GM12878 (cell line): ENCODE data around the gene DDIT4. TPM values are rescaled to one million over a fixed set of nuclear protein-coding genes. Genes with fewer than 3 reads are reported as not detected.

ENCODE experiments used
- ATAC-seq: fragments of 200-7000 bp; cut with Tn5 transposase; 3 replicates; pipeline ENCODE4 v1.9.1; 2020; ENCODE audit warnings: mild to moderate bottlenecking, moderate library complexity
- BruUV-seq: library from RNA; stranded (reverse); fragments of 400-500 nt; replicated peaks from 2 replicates; lab custom pipeline; 2021; lab: Mats Ljungman, UMichigan
- CTCF ChIA-PET: fragments of 300-600 bp; sonication (Branson Sonifier 250); formaldehyde crosslinking; extraction: SDS; loops from one replicate; lab custom pipeline; 2021; ENCODE audit warnings: inconsistent platforms; lab: Yijun Ruan, JAX
- POLR2A ChIA-PET: fragments of 350-600 bp; formaldehyde crosslinking; extraction: SDS; loops from one replicate; lab custom pipeline; 2021; ENCODE audit warnings: inconsistent platforms; lab: Charles Lee
- RAD21 ChIA-PET: fragments of 300-600 bp; sonication (Branson Sonifier 250); formaldehyde crosslinking; loops from one replicate; lab custom pipeline; 2023; ENCODE audit warnings: antibody characterized with exemption; ENCODE audit not compliant: unreplicated experiment; lab: Charles Lee
- SMC1A ChIA-PET: fragments of 300-600 bp; sonication (Branson Sonifier 250); formaldehyde crosslinking; loops from one replicate; lab custom pipeline; 2023; ENCODE audit not compliant: unreplicated experiment, uncharacterized antibody; lab: Charles Lee
- DNase-seq: peaks from one replicate; pipeline ENCODE4 v3.0.0-alpha.2; 2011; ENCODE audit warnings: low read depth, low spot score
- FAIRE-seq: peaks from 3 replicates; lab custom pipeline; 2011; peaks lifted over from hg19 to GRCh38; lab: Jason Lieb, UNC
- H2AFZ ChIP-seq: 2 replicates; pipeline ENCODE4 v1.6.0; 2011; ENCODE audit warnings: low read depth, low read length, control low read depth; ENCODE audit not compliant: control insufficient read depth
- H3K27ac ChIP-seq: 2 replicates; pipeline ENCODE4 v1.5.1; 2011; ENCODE audit warnings: control low read depth; ENCODE audit not compliant: control insufficient read depth, insufficient read depth
- H3K27me3 ChIP-seq, 2 experiments: replicated peaks in 1 of 2; 2 replicates each; pipeline versions ENCODE4 v1.6.0 to v1.6.1; 2011; ENCODE audit warnings: low read length in 1 of 2; ENCODE audit not compliant: control insufficient read depth in 2 of 2, insufficient read depth in 2 of 2
- H3K36me3 ChIP-seq, 2 experiments: 2 replicates each; pipeline ENCODE4 v1.5.1; 2011; ENCODE audit warnings: low read length in 1 of 2; ENCODE audit not compliant: control insufficient read depth in 2 of 2, insufficient read depth in 2 of 2
- H3K4me1 ChIP-seq: 2 replicates; pipeline ENCODE4 v1.6.1; 2011; ENCODE audit warnings: mild to moderate bottlenecking, low read length, moderate library complexity, mixed read lengths; ENCODE audit not compliant: control insufficient read depth, insufficient read depth
- H3K4me2 ChIP-seq: 2 replicates; pipeline ENCODE4 v1.6.0; 2011; ENCODE audit warnings: control low read depth; ENCODE audit not compliant: control insufficient read depth, insufficient read depth
- H3K4me3 ChIP-seq: fragments of 200-600 bp; sonication (generic); 2 replicates; pipeline ENCODE4 v1.5.1; 2016
- H3K79me2 ChIP-seq: 2 replicates; pipeline ENCODE4 v1.6.0; 2011; ENCODE audit warnings: low read length; ENCODE audit not compliant: control insufficient read depth, insufficient read depth
- H3K9ac ChIP-seq: 2 replicates; pipeline ENCODE4 v1.8.0; 2011; ENCODE audit warnings: low read length, control low read depth, mixed read lengths; ENCODE audit not compliant: control insufficient read depth, insufficient read depth
- H3K9me3 ChIP-seq: replicated peaks from 3 replicates; pipeline ENCODE4 v1.5.1; 2011; ENCODE audit warnings: mild to moderate bottlenecking, low read length; ENCODE audit not compliant: control insufficient read depth, insufficient read depth
- H4K20me1 ChIP-seq: 2 replicates; pipeline ENCODE4 v1.6.0; 2011; ENCODE audit not compliant: control insufficient read depth, insufficient read depth
- BACH1 ChIP-seq: fragments of 450-650 bp; IDR thresholded peaks from 2 replicates; pipeline ENCODE4 v1.6.1; 2017; ENCODE audit warnings: mild to moderate bottlenecking, borderline replicate concordance
- CBFB ChIP-seq: IDR thresholded peaks from 2 replicates; pipeline ENCODE4 v1.6.1; 2016; ENCODE audit warnings: antibody characterized with exemption, low read depth
- CHD4 ChIP-seq: fragments of 200-600 bp; sonication (generic); IDR thresholded peaks from 2 replicates; pipeline ENCODE4 v1.6.1; 2016; ENCODE audit warnings: mild to moderate bottlenecking
- CREB1 ChIP-seq: IDR thresholded peaks from 2 replicates; pipeline ENCODE4 v1.6.1; 2012; ENCODE audit warnings: low read depth, mild to moderate bottlenecking, inconsistent platforms
- HDAC6 ChIP-seq: fragments of 200-600 bp; sonication (generic); IDR thresholded peaks from one replicate; pipeline ENCODE4 v1.8.0; 2017; ENCODE audit warnings: antibody characterized with exemption; ENCODE audit not compliant: unreplicated experiment
- HDGF ChIP-seq: fragments of 450-650 bp; IDR thresholded peaks from 2 replicates; pipeline ENCODE4 v1.6.1; 2016; ENCODE audit warnings: antibody characterized with exemption
- IKZF1 ChIP-seq: fragments of 450-650 bp; conservative IDR thresholded peaks from 2 replicates; pipeline ENCODE4 v1.6.1; 2017; ENCODE audit warnings: antibody characterized with exemption, mild to moderate bottlenecking
- IKZF2 ChIP-seq, 2 experiments: fragments of 450-650 bp; IDR thresholded peaks; 2 replicates each; pipeline ENCODE4 v1.6.1; 2017; ENCODE audit warnings: mild to moderate bottlenecking in 2 of 2, moderate library complexity in 2 of 2
- NFIC ChIP-seq: IDR thresholded peaks from 2 replicates; pipeline ENCODE4 v1.6.1; 2012; ENCODE audit warnings: low read depth, mild to moderate bottlenecking, inconsistent platforms, low read length, moderate library complexity
- PML ChIP-seq: IDR thresholded peaks from 2 replicates; pipeline ENCODE4 v1.6.1; 2012; ENCODE audit warnings: low read length, inconsistent platforms
- RAD21 ChIP-seq: IDR thresholded peaks from 2 replicates; pipeline ENCODE4 v1.6.1; 2011; ENCODE audit warnings: mild to moderate bottlenecking, low read depth, low read length, moderate library complexity; ENCODE audit not compliant: insufficient read depth
- SMAD5 ChIP-seq: IDR thresholded peaks from 2 replicates; pipeline ENCODE4 v1.6.1; 2016; ENCODE audit warnings: antibody characterized with exemption, low read depth
- SP1 ChIP-seq: IDR thresholded peaks from one replicate; pipeline ENCODE4 v1.6.1; 2011; ENCODE audit warnings: low read depth, low read length
- ZBED1 ChIP-seq: IDR thresholded peaks from 2 replicates; pipeline ENCODE4 v1.6.1; 2016; ENCODE audit warnings: borderline replicate concordance
- WGBS: methylation state at CpG from one replicate; pipeline ENCODE4 v1.1.6; 2016; ENCODE audit warnings: low lambda C conversion rate; ENCODE audit not compliant: insufficient replicate concordance, insufficient coverage; ENCODE audit errors: missing lambda C conversion rate; 5-methylcytosine and 5-hydroxymethylcytosine counted together
- in situ Hi-C: fragments of 300-500 bp; cut with MboI; formaldehyde crosslinking; loops from 9 replicates; pipeline ENCODE4 v1.14.3; 2018; ENCODE audit warnings: mixed read lengths
- intact Hi-C: fragments of 100-400 bp; cut with micrococcal nuclease; formaldehyde crosslinking; loops from one replicate; pipeline ENCODE4 v1.14.2; 2022; ENCODE audit not compliant: unreplicated experiment
- polyA plus RNA-seq, 11 experiments: library from polyadenylated mRNA; depleted of rRNA in 4 of 11; unstranded in 6 of 11; stranded (reverse) in 5 of 11; fragments of >200 nt; fragmentation: Nextera tagmentation in 4 of 11; fragmentation: Illumina TruSeq in 1 of 11; extraction: Ambion mirVana in 4 of 11; extraction: Trizol in 1 of 11; gene quantifications; 1 replicate in 1 of 11; 2 replicates in 10 of 11; pipeline versions ENCODE4 v1.2.1 to v1.2.3, GENCODE V29; 2011 to 2016; ENCODE audit warnings: inconsistent platforms in 2 of 11, missing spikeins in 2 of 11, low read depth in 1 of 11
- total RNA-seq, 4 experiments: library from RNA; depleted of rRNA in 3 of 4; stranded (reverse); fragments of >200 nt in 3 of 4; fragmentation: Illumina TruSeq in 1 of 4; extraction: Trizol in 1 of 4; gene quantifications; 2 replicates each; pipeline versions ENCODE4 v1.2.1 to v1.2.3, GENCODE V29; 2013 to 2021
- TF ChIP-seq, protein P1 (sequence below), 3 experiments: IDR thresholded peaks in 2 of 3; conservative IDR thresholded peaks in 1 of 3; 2 replicates each; pipeline ENCODE4 v1.5.1; 2011; ENCODE audit warnings: low read depth in 3 of 3, low read length in 3 of 3, mild to moderate bottlenecking in 3 of 3, control low read depth in 2 of 3, moderate library complexity in 2 of 3, inconsistent platforms in 1 of 3, mixed read lengths in 1 of 3; ENCODE audit not compliant: control insufficient read depth in 2 of 3, insufficient read depth in 1 of 3; ENCODE audit errors: extremely low read depth in 1 of 3
- TF ChIP-seq, protein P2 (sequence below): fragments of 450-650 bp; IDR thresholded peaks from 2 replicates; pipeline ENCODE4 v1.6.1; 2016; ENCODE audit warnings: mild to moderate bottlenecking
- TF ChIP-seq, protein P3 (sequence below): fragments of 450-650 bp; conservative IDR thresholded peaks from 2 replicates; pipeline ENCODE4 v1.6.1; 2017; ENCODE audit warnings: mild to moderate bottlenecking, moderate library complexity

DDIT4 gene
- total and polyA plus RNA-seq, 10 of the 15 experiments (the other 5 are each of a cell fraction or from before 2014, with no cell fraction given) = 2.1 to 277 (median 183) TPM

DNA sequence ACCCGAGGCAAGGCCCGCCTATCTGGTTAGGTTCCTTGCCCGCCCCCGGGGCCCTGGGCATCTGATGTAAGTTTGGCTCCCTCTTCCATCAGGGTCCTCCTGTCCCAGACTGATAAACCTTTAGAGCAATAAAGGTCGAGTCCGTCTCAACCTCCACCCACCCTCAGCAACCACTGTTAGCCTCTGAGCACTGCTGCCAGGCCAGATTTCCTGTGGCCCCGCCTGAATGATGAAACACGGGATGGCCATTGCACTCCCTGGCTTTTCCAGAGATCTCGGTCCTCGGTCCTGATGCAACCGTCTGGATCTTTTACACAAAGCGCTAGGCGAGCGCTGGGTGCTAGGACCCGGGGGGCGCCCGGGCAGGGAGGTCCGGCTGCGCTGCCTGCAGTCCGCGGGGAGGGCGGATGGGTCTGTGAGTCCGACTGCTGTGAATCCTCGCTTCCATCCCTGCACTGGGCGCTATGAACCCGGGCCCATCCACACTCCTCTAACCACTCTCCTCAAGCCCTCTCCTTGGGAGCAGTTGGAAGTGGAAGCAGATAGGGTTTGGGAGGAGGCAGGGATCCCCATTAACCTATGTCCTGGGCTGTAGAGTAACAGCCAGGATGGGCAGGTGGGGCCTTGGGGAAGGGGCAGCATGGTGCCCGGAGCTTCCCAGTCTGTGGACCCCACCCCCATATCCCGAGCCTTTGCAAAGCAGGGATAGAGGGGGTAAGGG lies 875 bp upstream of the DDIT4 start (continued):
- TF ChIP-seq RAD21 (peak; percentile 27; the same call in 1 of the 2 replicates), PML (no peak), HDGF (no peak), BACH1 (peak; percentile 37; the same call in 1 of the 2 replicates), NFIC (no peak), CBFB (peak; percentile 40; the same call in 1 of the 2 replicates), SP1 (peak; percentile 66), SMAD5 (no peak)
- TF ChIP-seq, all 136 proteins: peak for 44

DNA sequence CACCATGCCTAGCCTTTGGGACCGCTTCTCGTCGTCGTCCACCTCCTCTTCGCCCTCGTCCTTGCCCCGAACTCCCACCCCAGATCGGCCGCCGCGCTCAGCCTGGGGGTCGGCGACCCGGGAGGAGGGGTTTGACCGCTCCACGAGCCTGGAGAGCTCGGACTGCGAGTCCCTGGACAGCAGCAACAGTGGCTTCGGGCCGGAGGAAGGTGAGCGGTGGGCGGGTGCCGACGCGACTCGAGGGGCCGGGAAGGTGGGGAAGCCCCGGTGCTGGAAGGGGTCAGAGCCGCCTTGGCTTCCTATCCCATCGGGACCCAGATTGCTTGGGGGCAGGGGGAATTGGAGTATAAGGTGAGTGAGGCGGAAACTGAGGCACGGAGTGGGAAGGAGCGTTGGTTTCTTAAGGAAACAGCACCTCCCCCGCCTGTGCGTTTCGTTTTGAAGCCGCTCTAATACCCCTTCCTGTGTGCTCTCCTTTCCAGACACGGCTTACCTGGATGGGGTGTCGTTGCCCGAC lies 547 bp downstream of the DDIT4 start:
- no peak overlapping the region for H2AFZ ChIP-seq
- 2% methylated on average over 32 of the region's 40 CpGs for WGBS
- peak overlapping the region; percentile 92 for H3K4me3 ChIP-seq
- no peaks in the 10 kb centered on the region for H3K9me3 ChIP-seq
- ATAC-seq = peak; percentile 4
- TSS peak; percentile 91 for BruUV-seq
- H3K4me2 ChIP-seq = peak overlapping the region; percentile 62
- no peak for FAIRE-seq
- peaks cover 12% of the 10 kb centered on the region for H3K4me1 ChIP-seq
- intact Hi-C loops (no loop called here), in situ Hi-C loops (no loop called here)
- no peak for DNase-seq
- RAD21 ChIA-PET = interaction anchor here (1.1 to 7.8 kb wide), 16 partner anchors 16 to 226 kb away, joined by 4 to 200 read pairs (median 10); partner anchors contain the start of genes ANAPC16 and ASCC1
- SMC1A ChIA-PET = interaction anchor here (0.9 to 12.9 kb wide), 26 partner anchors 8 to 225 kb away, joined by 3 to 275 read pairs (median 7); partner anchors contain the start of genes ANAPC16 and ASCC1
- CTCF ChIA-PET = interaction anchor here (0.8 to 11.3 kb wide), 25 partner anchors 10 to 225 kb away, joined by 3 to 275 read pairs (median 10); no protein-coding TSS in a partner anchor
- H3K79me2 ChIP-seq = peaks cover 39% of the 10 kb centered on the region
- no peaks in the 10 kb centered on the region for H3K27me3 ChIP-seq
- peak overlapping the region; percentile 96 for H3K27ac ChIP-seq
- peaks cover 12% of the 10 kb centered on the region for H4K20me1 ChIP-seq
- H3K9ac ChIP-seq = peak overlapping the region; percentile 93
- POLR2A ChIA-PET = interaction anchor here (1.0 to 13.9 kb wide), 21 partner anchors 8 to 60 kb away, joined by 3 to 267 read pairs (median 11); partner anchors contain the start of genes ANAPC16 and ASCC1
- H3K36me3 ChIP-seq = peaks cover 2 to 8% of the 10 kb centered on the region in 2 experiments
- TF ChIP-seq, protein P1, sequence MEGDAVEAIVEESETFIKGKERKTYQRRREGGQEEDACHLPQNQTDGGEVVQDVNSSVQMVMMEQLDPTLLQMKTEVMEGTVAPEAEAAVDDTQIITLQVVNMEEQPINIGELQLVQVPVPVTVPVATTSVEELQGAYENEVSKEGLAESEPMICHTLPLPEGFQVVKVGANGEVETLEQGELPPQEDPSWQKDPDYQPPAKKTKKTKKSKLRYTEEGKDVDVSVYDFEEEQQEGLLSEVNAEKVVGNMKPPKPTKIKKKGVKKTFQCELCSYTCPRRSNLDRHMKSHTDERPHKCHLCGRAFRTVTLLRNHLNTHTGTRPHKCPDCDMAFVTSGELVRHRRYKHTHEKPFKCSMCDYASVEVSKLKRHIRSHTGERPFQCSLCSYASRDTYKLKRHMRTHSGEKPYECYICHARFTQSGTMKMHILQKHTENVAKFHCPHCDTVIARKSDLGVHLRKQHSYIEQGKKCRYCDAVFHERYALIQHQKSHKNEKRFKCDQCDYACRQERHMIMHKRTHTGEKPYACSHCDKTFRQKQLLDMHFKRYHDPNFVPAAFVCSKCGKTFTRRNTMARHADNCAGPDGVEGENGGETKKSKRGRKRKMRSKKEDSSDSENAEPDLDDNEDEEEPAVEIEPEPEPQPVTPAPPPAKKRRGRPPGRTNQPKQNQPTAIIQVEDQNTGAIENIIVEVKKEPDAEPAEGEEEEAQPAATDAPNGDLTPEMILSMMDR (IDR thresholded peaks at IDR 0.05 in 2 of 3, conservative IDR thresholded peaks at IDR 0.05 in 1 of 3; ENCODE audit: control insufficient read depth in 2 of 3, extremely low read depth in 1 of 3, insufficient read depth in 1 of 3, low read depth in 3 of 3, low read length in 3 of 3) = no peak
- TF ChIP-seq ZBED1 = no peak; the same call in 1 of the 2 replicates
- no peak for TF ChIP-seq CHD4
- 0 out of 2 replicates have a peak, but pooled peaks have one; percentile 2 for TF ChIP-seq CREB1
- TF ChIP-seq, protein P2, sequence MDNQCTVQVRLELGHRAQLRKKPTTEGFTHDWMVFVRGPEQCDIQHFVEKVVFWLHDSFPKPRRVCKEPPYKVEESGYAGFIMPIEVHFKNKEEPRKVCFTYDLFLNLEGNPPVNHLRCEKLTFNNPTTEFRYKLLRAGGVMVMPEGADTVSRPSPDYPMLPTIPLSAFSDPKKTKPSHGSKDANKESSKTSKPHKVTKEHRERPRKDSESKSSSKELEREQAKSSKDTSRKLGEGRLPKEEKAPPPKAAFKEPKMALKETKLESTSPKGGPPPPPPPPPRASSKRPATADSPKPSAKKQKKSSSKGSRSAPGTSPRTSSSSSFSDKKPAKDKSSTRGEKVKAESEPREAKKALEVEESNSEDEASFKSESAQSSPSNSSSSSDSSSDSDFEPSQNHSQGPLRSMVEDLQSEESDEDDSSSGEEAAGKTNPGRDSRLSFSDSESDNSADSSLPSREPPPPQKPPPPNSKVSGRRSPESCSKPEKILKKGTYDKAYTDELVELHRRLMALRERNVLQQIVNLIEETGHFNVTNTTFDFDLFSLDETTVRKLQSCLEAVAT = peak; percentile 86
- no peak for TF ChIP-seq HDAC6
- TF ChIP-seq IKZF2 (IDR thresholded peaks at IDR 0.05) = peak in 1 of 2 experiments; percentile 20; a peak in 1 of 4 replicates
- TF ChIP-seq, protein P3, sequence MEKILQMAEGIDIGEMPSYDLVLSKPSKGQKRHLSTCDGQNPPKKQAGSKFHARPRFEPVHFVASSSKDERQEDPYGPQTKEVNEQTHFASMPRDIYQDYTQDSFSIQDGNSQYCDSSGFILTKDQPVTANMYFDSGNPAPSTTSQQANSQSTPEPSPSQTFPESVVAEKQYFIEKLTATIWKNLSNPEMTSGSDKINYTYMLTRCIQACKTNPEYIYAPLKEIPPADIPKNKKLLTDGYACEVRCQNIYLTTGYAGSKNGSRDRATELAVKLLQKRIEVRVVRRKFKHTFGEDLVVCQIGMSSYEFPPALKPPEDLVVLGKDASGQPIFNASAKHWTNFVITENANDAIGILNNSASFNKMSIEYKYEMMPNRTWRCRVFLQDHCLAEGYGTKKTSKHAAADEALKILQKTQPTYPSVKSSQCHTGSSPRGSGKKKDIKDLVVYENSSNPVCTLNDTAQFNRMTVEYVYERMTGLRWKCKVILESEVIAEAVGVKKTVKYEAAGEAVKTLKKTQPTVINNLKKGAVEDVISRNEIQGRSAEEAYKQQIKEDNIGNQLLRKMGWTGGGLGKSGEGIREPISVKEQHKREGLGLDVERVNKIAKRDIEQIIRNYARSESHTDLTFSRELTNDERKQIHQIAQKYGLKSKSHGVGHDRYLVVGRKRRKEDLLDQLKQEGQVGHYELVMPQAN = peak; percentile 79
- TF ChIP-seq IKZF1 = peak; percentile 59; the same call in 1 of the 2 replicates
